ENCODE results near the gene OR2T35.

The OR2T35 gene

GRCh38 chr1:248625166-248625565, 19.9 kb downstream of the OR2T35 start:
- H3K9me3 ChIP-seq (ENCODE audit: low read depth, low read length) = no peaks in the 10 kb centered on the region
- no peak overlapping the region for H3K9ac ChIP-seq (ENCODE audit: insufficient read length)
- H3K27ac ChIP-seq = no peak overlapping the region
- no peak for TF ChIP-seq EZH2 (IDR thresholded peaks at IDR 0.05)
- no peak overlapping the region for H3K4me3 ChIP-seq
- DNase-seq (ENCODE audit: low read depth, low spot score) = no peak
- H3K36me3 ChIP-seq (ENCODE audit: insufficient read depth, low read length) = no peaks in the 10 kb centered on the region

GRCh38 chr1:248622570-248623001, 22.5 kb downstream of the OR2T35 start:
- Histone ChIP-seq H3K4me3 (no peak overlapping the region), H3K9me3 (ENCODE audit: low read depth, low read length) (no peaks in the 10 kb centered on the region), H3K27ac (no peak overlapping the region), H3K36me3 (ENCODE audit: insufficient read depth, low read length) (no peaks in the 10 kb centered on the region), H3K9ac (ENCODE audit: insufficient read length) (no peak overlapping the region)
- TF ChIP-seq POLR2AphosphoS5 (IDR thresholded peaks at IDR 0.05; ENCODE audit: borderline replicate concordance, low read depth, low read length) (no peak), EZH2 (IDR thresholded peaks at IDR 0.05) (no peak), FOXP2 (optimal IDR thresholded peaks at IDR 0.05; ENCODE audit: control extremely low read depth, extremely low read length, insufficient read depth) (no peak)
- no peak for DNase-seq (ENCODE audit: low read depth, low spot score)

GRCh38 chr1:248621770-248622169, 23.3 kb downstream of the OR2T35 start:
- no peak overlapping the region; the same call in 1 of the 2 replicates for H3K27ac ChIP-seq
- peak overlapping the region; percentile 33 for H3K4me3 ChIP-seq
- no peaks in the 10 kb centered on the region for H3K9me3 ChIP-seq (ENCODE audit: low read depth, low read length)
- no peak for DNase-seq (ENCODE audit: low read depth, low spot score)
- peak overlapping the region; percentile 19 for H3K9ac ChIP-seq (ENCODE audit: insufficient read length)
- TF ChIP-seq POLR2AphosphoS5 (IDR thresholded peaks at IDR 0.05; ENCODE audit: borderline replicate concordance, low read depth, low read length) = no peak
- TF ChIP-seq FOXP2 (optimal IDR thresholded peaks at IDR 0.05; ENCODE audit: control extremely low read depth, extremely low read length, insufficient read depth) = no peak
- no peaks in the 10 kb centered on the region for H3K36me3 ChIP-seq (ENCODE audit: insufficient read depth, low read length)

- TF ChIP-seq EZH2 (IDR thresholded peaks at IDR 0.05) (no peak), POLR2AphosphoS5 (IDR thresholded peaks at IDR 0.05; ENCODE audit: borderline replicate concordance, low read depth, low read length) (no peak), FOXP2 (optimal IDR thresholded peaks at IDR 0.05; ENCODE audit: control extremely low read depth, extremely low read length, insufficient read depth) (no peak)
- Histone ChIP-seq H3K4me3 (no peak overlapping the region), H3K27ac (no peak overlapping the region), H3K9ac (ENCODE audit: insufficient read length) (no peak overlapping the region), H3K9me3 (ENCODE audit: low read depth, low read length) (no peaks in the 10 kb centered on the region), H3K36me3 (ENCODE audit: insufficient read depth, low read length) (no peaks in the 10 kb centered on the region)
- no peak for DNase-seq (ENCODE audit: low read depth, low spot score)
Measured at GRCh38 chr1:248618878-248619277, 26.2 kb downstream of the OR2T35 start.

GRCh38 chr1:248618119-248618518, 27.0 kb downstream of the OR2T35 start:
- DNase-seq (ENCODE audit: low read depth, low spot score) = no peak
- H3K27ac ChIP-seq = no peak overlapping the region
- H3K4me3 ChIP-seq = no peak overlapping the region
- no peak overlapping the region for H3K9ac ChIP-seq (ENCODE audit: insufficient read length)
- H3K36me3 ChIP-seq (ENCODE audit: insufficient read depth, low read length) = no peaks in the 10 kb centered on the region
- no peaks in the 10 kb centered on the region for H3K9me3 ChIP-seq (ENCODE audit: low read depth, low read length)
- TF ChIP-seq EZH2 (IDR thresholded peaks at IDR 0.05) = no peak
- TF ChIP-seq POLR2AphosphoS5 (IDR thresholded peaks at IDR 0.05; ENCODE audit: borderline replicate concordance, low read depth, low read length) = no peak
- TF ChIP-seq FOXP2 (optimal IDR thresholded peaks at IDR 0.05; ENCODE audit: control extremely low read depth, extremely low read length, insufficient read depth) = no peak

- Histone ChIP-seq H3K27ac (no peak overlapping the region), H3K9ac (ENCODE audit: insufficient read length) (no peak overlapping the region), H3K36me3 (ENCODE audit: insufficient read depth, low read length) (no peaks in the 10 kb centered on the region), H3K4me3 (no peak overlapping the region), H3K9me3 (ENCODE audit: low read depth, low read length) (no peaks in the 10 kb centered on the region)
- TF ChIP-seq POLR2AphosphoS5 (IDR thresholded peaks at IDR 0.05; ENCODE audit: borderline replicate concordance, low read depth, low read length) (no peak), FOXP2 (optimal IDR thresholded peaks at IDR 0.05; ENCODE audit: control extremely low read depth, extremely low read length, insufficient read depth) (no peak), EZH2 (IDR thresholded peaks at IDR 0.05) (no peak)
- no peak for DNase-seq (ENCODE audit: low read depth, low spot score)
Measured at GRCh38 chr1:248613742-248614141, 31.3 kb downstream of the OR2T35 start.

- no peak overlapping the region for H3K27ac ChIP-seq
- H3K36me3 ChIP-seq (ENCODE audit: insufficient read depth, low read length) = no peaks in the 10 kb centered on the region
- no peak overlapping the region for H3K4me3 ChIP-seq
- no peaks in the 10 kb centered on the region for H3K9me3 ChIP-seq (ENCODE audit: low read depth, low read length)
- DNase-seq (ENCODE audit: low read depth, low spot score) = no peak
- TF ChIP-seq POLR2AphosphoS5 (IDR thresholded peaks at IDR 0.05; ENCODE audit: borderline replicate concordance, low read depth, low read length) (no peak), EZH2 (IDR thresholded peaks at IDR 0.05) (no peak), FOXP2 (optimal IDR thresholded peaks at IDR 0.05; ENCODE audit: control extremely low read depth, extremely low read length, insufficient read depth) (no peak)
- H3K9ac ChIP-seq (ENCODE audit: insufficient read length) = no peak overlapping the region
Measured at GRCh38 chr1:248611883-248612414, 33.1 kb downstream of the OR2T35 start.

GRCh38 chr1:248610301-248610700, 34.8 kb downstream of the OR2T35 start:
- H3K9ac ChIP-seq (ENCODE audit: insufficient read length) = no peak overlapping the region
- no peak overlapping the region for H3K27ac ChIP-seq
- no peak for DNase-seq (ENCODE audit: low read depth, low spot score)
- TF ChIP-seq EZH2 (IDR thresholded peaks at IDR 0.05) (no peak), FOXP2 (optimal IDR thresholded peaks at IDR 0.05; ENCODE audit: control extremely low read depth, extremely low read length, insufficient read depth) (no peak), POLR2AphosphoS5 (IDR thresholded peaks at IDR 0.05; ENCODE audit: borderline replicate concordance, low read depth, low read length) (no peak)
- H3K9me3 ChIP-seq (ENCODE audit: low read depth, low read length) = no peaks in the 10 kb centered on the region
- H3K36me3 ChIP-seq (ENCODE audit: insufficient read depth, low read length) = no peaks in the 10 kb centered on the region
- no peak overlapping the region for H3K4me3 ChIP-seq

- Histone ChIP-seq H3K36me3 (ENCODE audit: insufficient read depth, low read length) (no peaks in the 10 kb centered on the region), H3K9me3 (ENCODE audit: low read depth, low read length) (no peaks in the 10 kb centered on the region), H3K27ac (no peak overlapping the region), H3K9ac (ENCODE audit: insufficient read length) (no peak overlapping the region), H3K4me3 (no peak overlapping the region)
- DNase-seq (ENCODE audit: low read depth, low spot score) = no peak
- TF ChIP-seq EZH2 (IDR thresholded peaks at IDR 0.05) (no peak), POLR2AphosphoS5 (IDR thresholded peaks at IDR 0.05; ENCODE audit: borderline replicate concordance, low read depth, low read length) (no peak), FOXP2 (optimal IDR thresholded peaks at IDR 0.05; ENCODE audit: control extremely low read depth, extremely low read length, insufficient read depth) (no peak)
Measured at GRCh38 chr1:248599396-248599795, 45.7 kb downstream of the OR2T35 start.
